Bronchial epithelial cell (primary cell): ENCODE data around the gene GRIFIN. TPM values are rescaled to one million over a fixed set of nuclear protein-coding genes. Genes with fewer than 3 reads are reported as not detected.
"Not testable (repeated sequence)": the region's sequence is repeated elsewhere in the genome, so short reads cannot be mapped to it uniquely, and the experiment has no call there.

Experiments used
- DNase-seq: peaks from one replicate; pipeline ENCODE4 v3.0.0-alpha.2; 2010; ENCODE audit warnings: low read depth
- FAIRE-seq: peaks from 2 replicates; lab custom pipeline; 2011; peaks lifted over from hg19 to GRCh38; lab: Jason Lieb, UNC
- H3K27me3 ChIP-seq: 2 replicates; pipeline ENCODE4 v1.5.1; 2011; ENCODE audit warnings: low read length; ENCODE audit not compliant: control insufficient read depth, insufficient read depth
- H3K36me3 ChIP-seq: 2 replicates; pipeline ENCODE4 v1.5.1; 2011; ENCODE audit warnings: low read length; ENCODE audit not compliant: control insufficient read depth, insufficient read depth
- H3K4me3 ChIP-seq: 2 replicates; pipeline ENCODE4 v1.5.1; 2011; ENCODE audit warnings: mild to moderate bottlenecking, low read depth, low read length, control low read depth
- total RNA-seq: library from RNA; depleted of rRNA; stranded (reverse); fragments of >200 nt; gene quantifications from 2 replicates; pipeline ENCODE4 v1.2.1, GENCODE V29; 2014
- TF ChIP-seq, protein P1 (sequence below): IDR thresholded peaks from 2 replicates; pipeline ENCODE4 v1.5.1; 2011; ENCODE audit warnings: mild to moderate bottlenecking, moderate library complexity, low read length, control low read depth, inconsistent platforms; ENCODE audit not compliant: insufficient read depth, severe bottlenecking

GRIFIN gene
- total RNA-seq, 1 donor from 2014 or later: not detected

DNA sequence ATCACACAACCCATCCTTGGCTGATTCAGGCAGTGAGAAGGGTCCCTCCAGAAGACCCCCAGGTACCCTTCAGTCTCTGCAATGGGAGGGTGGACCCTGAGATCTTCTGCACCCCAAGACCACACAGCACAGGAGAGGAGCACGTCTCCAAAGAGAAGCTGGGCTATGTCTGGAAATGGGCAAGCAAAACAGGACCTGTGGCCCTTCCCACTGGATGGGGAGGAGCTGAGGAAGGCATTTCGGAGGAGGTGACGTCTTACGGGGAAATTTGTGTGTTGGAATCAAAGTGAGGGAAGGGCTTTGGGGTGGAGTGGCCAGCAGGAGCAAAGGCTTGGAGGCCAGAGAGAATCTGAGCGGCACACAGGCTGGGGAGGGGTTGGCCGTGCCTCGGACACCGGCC, 16.5 kb downstream of the GRIFIN start:
- no peak for FAIRE-seq
- TF ChIP-seq, protein P1, sequence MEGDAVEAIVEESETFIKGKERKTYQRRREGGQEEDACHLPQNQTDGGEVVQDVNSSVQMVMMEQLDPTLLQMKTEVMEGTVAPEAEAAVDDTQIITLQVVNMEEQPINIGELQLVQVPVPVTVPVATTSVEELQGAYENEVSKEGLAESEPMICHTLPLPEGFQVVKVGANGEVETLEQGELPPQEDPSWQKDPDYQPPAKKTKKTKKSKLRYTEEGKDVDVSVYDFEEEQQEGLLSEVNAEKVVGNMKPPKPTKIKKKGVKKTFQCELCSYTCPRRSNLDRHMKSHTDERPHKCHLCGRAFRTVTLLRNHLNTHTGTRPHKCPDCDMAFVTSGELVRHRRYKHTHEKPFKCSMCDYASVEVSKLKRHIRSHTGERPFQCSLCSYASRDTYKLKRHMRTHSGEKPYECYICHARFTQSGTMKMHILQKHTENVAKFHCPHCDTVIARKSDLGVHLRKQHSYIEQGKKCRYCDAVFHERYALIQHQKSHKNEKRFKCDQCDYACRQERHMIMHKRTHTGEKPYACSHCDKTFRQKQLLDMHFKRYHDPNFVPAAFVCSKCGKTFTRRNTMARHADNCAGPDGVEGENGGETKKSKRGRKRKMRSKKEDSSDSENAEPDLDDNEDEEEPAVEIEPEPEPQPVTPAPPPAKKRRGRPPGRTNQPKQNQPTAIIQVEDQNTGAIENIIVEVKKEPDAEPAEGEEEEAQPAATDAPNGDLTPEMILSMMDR: no peak
- Histone ChIP-seq H3K27me3 (no peaks in the 10 kb centered on the region), H3K4me3 (no peak overlapping the region), H3K36me3 (no peaks in the 10 kb centered on the region)
- DNase-seq: no peak

DNA sequence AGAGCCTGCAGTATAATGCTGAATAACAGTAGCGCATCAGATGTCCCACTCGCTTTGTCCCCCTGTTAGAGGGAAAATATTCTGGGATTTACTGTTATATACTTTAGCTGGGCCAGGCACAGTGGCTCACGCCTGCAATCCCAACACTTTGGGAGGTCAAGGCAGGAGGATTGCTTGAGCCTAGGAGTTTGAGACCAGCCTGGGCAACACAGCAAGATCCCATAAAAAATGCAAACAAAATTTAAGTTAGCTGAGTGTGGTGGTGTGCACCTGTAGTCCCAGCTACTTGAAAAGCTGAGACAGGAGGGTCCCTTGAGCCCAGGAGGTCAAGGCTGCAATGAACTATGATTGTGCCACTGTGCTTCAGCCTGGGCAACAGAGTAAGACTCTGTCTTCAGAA, 22.3 kb downstream of the GRIFIN start:
- not testable (repeated sequence) for FAIRE-seq, H3K4me3 ChIP-seq

DNA sequence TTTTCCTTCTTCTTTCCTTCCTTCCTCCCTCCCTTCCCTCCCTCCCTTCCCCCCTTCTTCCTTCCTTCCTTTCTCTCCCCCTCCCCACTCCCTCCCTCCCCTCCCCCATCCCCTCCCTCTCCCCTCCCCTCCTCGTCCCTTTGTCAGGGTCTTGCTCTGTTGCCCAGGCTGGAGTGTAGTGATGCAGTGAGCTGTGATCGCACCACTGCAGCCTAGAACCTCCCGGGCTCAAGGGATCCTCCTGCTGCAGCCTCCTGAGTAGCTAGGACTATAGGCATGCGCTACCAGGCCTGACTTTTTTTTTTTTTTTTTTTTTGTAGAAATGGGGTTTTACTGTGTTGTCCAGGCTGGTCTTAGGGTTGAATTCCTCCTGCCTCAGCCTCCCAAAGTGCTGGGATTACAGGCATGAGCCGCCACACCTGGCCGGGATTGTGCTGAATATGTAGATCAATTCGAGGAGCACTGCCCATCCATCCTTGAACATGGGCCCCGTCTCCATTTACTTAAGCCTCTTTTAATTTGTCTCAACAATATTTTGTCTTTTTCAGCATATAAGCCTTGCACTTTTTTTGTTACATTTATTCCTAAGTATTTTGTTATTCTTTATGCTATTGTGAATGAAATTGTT, 23.4 kb downstream of the GRIFIN start:
- DNase-seq: no peak
- H3K4me3 ChIP-seq: no peak overlapping the region
- peaks cover 6% of the 10 kb centered on the region for H3K27me3 ChIP-seq
- no peaks in the 10 kb centered on the region for H3K36me3 ChIP-seq
- TF ChIP-seq, protein P1: no peak
- FAIRE-seq: no peak

More for the DNA sequence above, 22.3 kb downstream of the GRIFIN start:
- not testable (repeated sequence) for H3K36me3 ChIP-seq, H3K27me3 ChIP-seq, DNase-seq

DNA sequence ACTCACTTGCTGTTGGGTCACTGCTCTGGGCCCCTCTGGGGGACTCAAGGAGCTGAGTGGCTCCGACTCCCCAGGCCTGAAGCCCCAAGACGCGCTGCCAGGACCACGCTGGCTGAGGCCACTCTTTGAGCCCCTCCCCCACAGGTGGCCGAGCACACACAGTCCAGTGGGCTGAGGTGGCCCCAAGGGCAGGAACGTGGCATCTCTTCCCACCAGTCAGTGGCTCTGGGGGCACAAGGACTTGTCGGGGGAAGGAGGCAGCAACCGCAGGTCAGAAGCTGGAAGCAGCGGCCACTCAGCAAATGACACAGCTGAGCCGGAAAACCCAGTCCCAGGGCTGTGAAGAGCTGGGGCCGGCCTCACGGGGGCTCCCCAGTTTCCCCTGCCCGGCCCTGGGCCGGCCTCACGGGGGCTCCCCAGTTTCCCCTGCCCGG, 24.1 kb downstream of the GRIFIN start:
- TF ChIP-seq, protein P1: no peak
- no peak overlapping the region for H3K4me3 ChIP-seq
- H3K36me3 ChIP-seq: no peaks in the 10 kb centered on the region
- FAIRE-seq: no peak
- peaks cover 6% of the 10 kb centered on the region for H3K27me3 ChIP-seq
- no peak for DNase-seq

DNA sequence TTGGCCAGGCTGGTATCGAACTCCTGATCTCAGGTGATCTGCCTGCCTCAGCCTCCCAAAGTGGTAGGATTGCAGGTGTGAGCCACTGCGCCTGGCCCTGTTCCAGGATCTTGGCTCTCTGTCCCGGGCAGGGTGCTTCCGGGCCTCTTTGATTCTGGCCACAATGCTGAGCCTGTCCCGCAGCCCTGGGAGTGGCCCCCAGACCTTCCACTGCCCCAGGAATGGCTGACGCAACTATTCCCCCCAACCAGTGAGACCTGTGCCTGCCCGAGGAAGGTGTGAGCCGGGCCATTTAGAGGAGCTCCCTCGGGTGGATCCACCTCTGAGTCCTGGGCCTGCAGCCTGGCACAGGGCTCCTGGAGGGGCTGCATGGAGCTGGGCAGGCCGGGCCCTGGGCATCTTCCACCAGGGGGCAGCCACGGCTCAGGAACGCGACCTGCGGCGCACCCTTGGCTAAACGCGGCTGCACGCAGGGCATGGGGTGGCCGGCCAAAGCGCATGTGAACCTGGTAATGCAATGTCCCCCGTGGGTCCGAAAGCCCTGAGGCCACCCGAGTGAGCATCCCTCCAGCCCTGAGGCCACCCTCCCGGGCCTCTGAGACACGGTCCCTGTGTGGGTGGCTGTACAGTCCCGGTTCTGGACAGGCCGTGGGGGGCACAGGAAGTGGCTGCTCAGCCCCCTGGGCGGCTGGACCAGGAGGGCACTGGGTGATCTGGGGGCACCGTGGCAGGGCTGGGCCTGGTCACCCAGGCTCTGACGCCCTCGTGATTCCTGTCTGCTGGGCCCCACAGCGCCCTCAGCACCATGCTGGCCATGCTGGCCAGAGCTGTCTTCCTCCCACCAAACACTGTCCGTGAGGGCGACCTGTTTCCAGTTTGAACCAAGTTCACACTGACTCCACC, 24.8 kb downstream of the GRIFIN start:
- TF ChIP-seq, protein P1: peak; percentile 91
- H3K27me3 ChIP-seq: peaks cover 6% of the 10 kb centered on the region
- no peaks in the 10 kb centered on the region for H3K36me3 ChIP-seq
- H3K4me3 ChIP-seq: peak overlapping the region; percentile 1
- FAIRE-seq (no peak), DNase-seq (peak; percentile 27)
